ENCODE results near the gene PELI2. TPM values are rescaled to one million over a fixed set of nuclear protein-coding genes. Genes with fewer than 3 reads are reported as not detected.

Gene PELI2
- total and polyA plus RNA-seq, 5 donors = 1.4 to 6.8 (median 4.6) TPM

DNA sequence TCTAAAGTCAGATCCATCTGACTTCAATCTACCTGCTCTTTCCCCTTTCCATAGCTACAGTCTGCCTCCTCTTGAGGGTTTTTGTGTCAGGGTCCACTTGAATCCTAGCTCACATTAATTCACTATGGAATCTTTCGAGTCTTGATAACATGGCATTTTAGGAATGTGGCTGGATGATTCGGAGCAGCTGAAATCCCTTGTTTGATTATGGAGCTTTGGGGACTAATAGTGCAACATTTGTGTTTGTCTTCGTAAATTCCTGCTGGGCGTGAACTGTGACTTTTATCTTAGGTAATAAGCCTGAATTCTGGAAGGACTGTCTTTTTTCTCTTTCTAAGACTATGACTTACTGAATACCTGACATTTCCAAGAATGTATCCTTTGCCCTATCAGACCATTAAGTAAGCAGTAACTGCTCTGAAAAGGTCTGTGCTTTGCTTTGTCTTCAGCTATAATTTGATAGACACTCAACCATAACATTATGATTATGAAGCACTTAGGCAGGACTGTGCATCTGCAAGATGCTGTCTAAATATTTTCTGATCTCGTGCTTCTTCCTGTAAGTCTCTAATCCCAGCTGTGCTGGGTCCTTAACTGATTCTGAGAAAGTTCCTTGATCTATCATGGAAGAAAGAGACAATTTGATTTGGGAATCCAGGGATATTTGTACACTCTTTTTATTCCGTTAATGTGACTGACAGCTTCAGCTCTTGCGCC lies 19.0 kb upstream of the PELI2 start:
- ATAC-seq (no peak), DNase-seq (no peak)
- Histone ChIP-seq H3K9me3 (ENCODE audit: control insufficient read depth, low read length) (no peaks in the 10 kb centered on the region), H3K27ac (ENCODE audit: low read length) (no peak overlapping the region), H3K27me3 (ENCODE audit: control insufficient read depth, insufficient read depth) (no peaks in the 10 kb centered on the region), H3K4me3 (ENCODE audit: low read length) (no peak overlapping the region), H3K4me1 (ENCODE audit: control insufficient read depth, insufficient read depth, low read length) (no peaks in the 10 kb centered on the region)
- 62% methylated on average over 7 of the region's 7 CpGs for WGBS
- intact Hi-C loops (cut with DNase I) = no loop called here

DNA sequence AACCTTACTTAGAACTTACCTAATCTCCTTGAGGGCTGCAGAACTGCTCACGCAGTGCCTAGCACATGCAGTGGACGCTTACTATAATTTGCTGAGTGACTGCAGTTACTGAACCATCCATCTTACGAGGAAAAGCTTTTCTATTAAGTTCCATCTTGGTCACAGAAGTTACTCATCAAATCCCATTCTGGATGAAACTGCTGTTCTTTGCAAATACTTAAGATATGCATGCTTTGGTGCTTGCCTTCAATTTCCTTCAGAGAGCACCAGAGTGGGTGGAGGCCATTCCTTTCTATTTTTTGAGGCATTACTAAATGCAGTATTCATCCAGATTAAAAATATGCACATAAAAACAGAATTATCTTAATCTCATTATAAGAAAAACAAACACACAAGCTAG lies 17.7 kb upstream of the PELI2 start:
- no peak overlapping the region for H3K4me3 ChIP-seq (ENCODE audit: low read length)
- H3K27me3 ChIP-seq (ENCODE audit: control insufficient read depth, insufficient read depth) = no peaks in the 10 kb centered on the region
- H3K9me3 ChIP-seq (ENCODE audit: control insufficient read depth, low read length) = no peaks in the 10 kb centered on the region
- intact Hi-C loops (cut with DNase I) = no loop called here
- no peak for ATAC-seq
- H3K27ac ChIP-seq (ENCODE audit: low read length) = no peak overlapping the region
- DNase-seq = no peak
- H3K4me1 ChIP-seq (ENCODE audit: control insufficient read depth, insufficient read depth, low read length) = no peaks in the 10 kb centered on the region
- 61% methylated on average over 3 of the region's 3 CpGs for WGBS

DNA sequence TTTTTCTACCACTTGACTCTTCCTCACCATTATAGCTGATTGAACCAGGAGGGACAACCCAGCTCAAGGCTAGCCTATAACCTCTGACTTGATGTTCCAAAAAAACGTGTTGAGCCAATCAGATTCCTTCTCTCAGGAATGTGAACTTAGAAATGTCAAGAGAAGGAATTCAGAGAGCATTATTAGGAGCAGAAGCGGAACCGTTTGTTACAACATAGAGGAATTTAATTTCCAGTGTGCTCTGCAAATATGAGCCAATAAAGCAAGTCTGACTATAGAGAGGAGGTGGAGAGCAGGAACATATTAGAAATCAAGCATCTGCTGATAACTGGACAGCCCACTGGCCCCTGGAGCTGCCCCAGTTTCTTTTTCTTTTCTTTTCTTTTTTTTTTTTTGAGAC lies 15.3 kb upstream of the PELI2 start:
- Histone ChIP-seq H3K9me3 (ENCODE audit: control insufficient read depth, low read length) (no peaks in the 10 kb centered on the region), H3K4me1 (ENCODE audit: control insufficient read depth, insufficient read depth, low read length) (no peaks in the 10 kb centered on the region), H3K4me3 (ENCODE audit: low read length) (no peak overlapping the region), H3K27me3 (ENCODE audit: control insufficient read depth, insufficient read depth) (no peaks in the 10 kb centered on the region), H3K27ac (ENCODE audit: low read length) (no peak overlapping the region)
- 60% methylated on average over 3 of the region's 3 CpGs for WGBS
- intact Hi-C loops (cut with DNase I) = no loop called here
- DNase-seq (no peak), ATAC-seq (no peak)

DNA sequence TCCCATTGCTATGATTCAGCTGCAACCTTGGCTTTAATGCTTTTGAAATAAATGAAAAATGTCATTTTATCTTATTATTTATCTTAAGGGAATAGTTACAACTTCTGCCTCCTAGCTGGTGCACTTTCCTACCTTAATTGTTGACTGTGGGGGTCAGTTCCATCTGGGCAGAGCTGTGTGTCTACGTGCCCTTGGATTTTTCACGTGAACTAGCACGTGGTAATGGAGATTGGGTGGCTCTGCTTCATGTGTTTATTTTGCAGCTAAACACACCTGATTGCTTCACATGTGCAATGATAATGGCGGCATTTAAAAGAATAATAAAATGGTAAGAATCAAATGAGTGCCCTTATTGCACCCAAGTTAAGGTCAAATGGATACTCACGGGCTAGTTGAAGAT lies 10.6 kb upstream of the PELI2 start:
- ATAC-seq (no peak), DNase-seq (no peak)
- 83% methylated on average over 5 of the region's 5 CpGs for WGBS
- intact Hi-C loops (cut with DNase I) = no loop called here
- H3K9me3 ChIP-seq (ENCODE audit: control insufficient read depth, low read length) = no peaks in the 10 kb centered on the region
- no peak overlapping the region for H3K27ac ChIP-seq (ENCODE audit: low read length)
- no peak overlapping the region for H3K4me3 ChIP-seq (ENCODE audit: low read length)
- no peaks in the 10 kb centered on the region for H3K4me1 ChIP-seq (ENCODE audit: control insufficient read depth, insufficient read depth, low read length)
- H3K27me3 ChIP-seq (ENCODE audit: control insufficient read depth, insufficient read depth) = no peaks in the 10 kb centered on the region

DNA sequence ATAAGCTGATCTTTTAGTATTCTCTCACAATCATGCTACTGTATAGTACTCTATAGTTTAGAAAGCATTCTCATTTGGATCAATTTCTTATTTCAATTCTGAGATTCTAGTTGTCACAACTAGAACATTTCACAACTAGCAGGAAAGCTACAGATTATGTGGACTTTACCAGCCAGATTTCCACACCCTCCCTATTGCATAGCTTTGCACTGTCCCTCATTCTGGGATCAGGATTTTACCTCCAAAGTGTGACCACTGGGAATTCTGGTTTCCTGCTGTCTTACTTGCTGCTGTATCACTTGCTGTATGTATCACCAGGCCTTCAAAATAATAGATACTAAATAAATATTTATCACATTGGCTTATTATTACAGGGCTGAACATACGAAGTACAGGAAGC lies 10.2 kb upstream of the PELI2 start:
- Histone ChIP-seq H3K4me3 (ENCODE audit: low read length) (no peak overlapping the region), H3K27ac (ENCODE audit: low read length) (no peak overlapping the region), H3K27me3 (ENCODE audit: control insufficient read depth, insufficient read depth) (no peaks in the 10 kb centered on the region), H3K9me3 (ENCODE audit: control insufficient read depth, low read length) (no peaks in the 10 kb centered on the region), H3K4me1 (ENCODE audit: control insufficient read depth, insufficient read depth, low read length) (no peaks in the 10 kb centered on the region)
- DNase-seq (no peak), ATAC-seq (no peak)
- intact Hi-C loops (cut with DNase I) = no loop called here
- WGBS = 81% methylated on average over 1 of the region's 1 CpG

DNA sequence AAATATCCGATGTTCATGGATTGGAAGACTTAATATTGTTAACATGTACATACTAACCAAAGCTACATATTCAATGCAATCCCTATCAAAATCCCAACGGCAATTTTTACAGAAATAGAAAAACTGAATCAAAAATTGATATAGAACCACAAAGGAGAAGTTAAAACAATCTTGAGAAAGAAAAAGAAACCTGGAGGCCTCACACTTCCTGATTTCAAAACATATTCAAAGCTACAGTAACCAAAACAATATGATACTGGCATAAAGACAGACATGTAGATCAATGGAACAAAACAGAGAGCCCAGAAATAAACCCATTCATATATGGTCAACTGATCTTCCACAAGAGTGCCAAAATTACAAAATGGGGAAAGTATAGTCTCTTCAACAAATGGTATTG lies 5.4 kb upstream of the PELI2 start:
- WGBS = 81% methylated on average over 2 of the region's 2 CpGs
- Histone ChIP-seq H3K27me3 (ENCODE audit: control insufficient read depth, insufficient read depth) (no peaks in the 10 kb centered on the region), H3K4me1 (ENCODE audit: control insufficient read depth, insufficient read depth, low read length) (no peaks in the 10 kb centered on the region), H3K27ac (ENCODE audit: low read length) (no peak overlapping the region), H3K4me3 (ENCODE audit: low read length) (no peak overlapping the region), H3K9me3 (ENCODE audit: control insufficient read depth, low read length) (no peaks in the 10 kb centered on the region)
- DNase-seq (no peak), ATAC-seq (no peak)
- intact Hi-C loops (cut with DNase I) = no loop called here

DNA sequence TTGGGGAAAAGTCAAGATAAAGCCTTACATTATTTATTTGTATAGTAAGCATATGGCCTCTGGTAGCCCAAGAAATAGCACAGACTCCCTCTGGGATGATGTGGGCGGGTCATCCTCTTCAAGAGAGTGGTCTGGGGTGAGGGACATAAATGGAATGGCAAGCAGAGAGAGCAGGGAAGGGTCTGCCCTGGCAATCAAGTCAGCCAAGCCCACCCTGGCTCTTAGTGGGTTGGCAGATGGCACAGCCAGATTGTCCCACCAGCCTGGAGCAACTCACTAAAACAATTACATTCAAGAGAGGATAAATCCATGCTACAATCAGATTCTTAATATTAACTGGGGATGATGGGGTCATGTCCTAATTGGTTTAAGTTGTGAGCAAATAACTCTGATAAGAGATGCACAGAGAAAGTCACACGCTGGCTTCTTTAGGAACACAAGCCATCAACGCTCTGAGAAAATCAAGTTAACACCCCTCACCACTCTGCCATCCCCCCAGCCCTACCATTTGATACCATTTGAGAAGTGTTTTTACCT lies 2.8 kb upstream of the PELI2 start:
- DNase-seq (no peak), ATAC-seq (no peak)
- Histone ChIP-seq H3K9me3 (ENCODE audit: control insufficient read depth, low read length) (no peaks in the 10 kb centered on the region), H3K4me3 (ENCODE audit: low read length) (no peak overlapping the region), H3K27ac (ENCODE audit: low read length) (no peak overlapping the region), H3K27me3 (ENCODE audit: control insufficient read depth, insufficient read depth) (no peaks in the 10 kb centered on the region), H3K4me1 (ENCODE audit: control insufficient read depth, insufficient read depth, low read length) (no peaks in the 10 kb centered on the region)
- 79% methylated on average over 3 of the region's 3 CpGs for WGBS
- intact Hi-C loops (cut with DNase I) = no loop called here

DNA sequence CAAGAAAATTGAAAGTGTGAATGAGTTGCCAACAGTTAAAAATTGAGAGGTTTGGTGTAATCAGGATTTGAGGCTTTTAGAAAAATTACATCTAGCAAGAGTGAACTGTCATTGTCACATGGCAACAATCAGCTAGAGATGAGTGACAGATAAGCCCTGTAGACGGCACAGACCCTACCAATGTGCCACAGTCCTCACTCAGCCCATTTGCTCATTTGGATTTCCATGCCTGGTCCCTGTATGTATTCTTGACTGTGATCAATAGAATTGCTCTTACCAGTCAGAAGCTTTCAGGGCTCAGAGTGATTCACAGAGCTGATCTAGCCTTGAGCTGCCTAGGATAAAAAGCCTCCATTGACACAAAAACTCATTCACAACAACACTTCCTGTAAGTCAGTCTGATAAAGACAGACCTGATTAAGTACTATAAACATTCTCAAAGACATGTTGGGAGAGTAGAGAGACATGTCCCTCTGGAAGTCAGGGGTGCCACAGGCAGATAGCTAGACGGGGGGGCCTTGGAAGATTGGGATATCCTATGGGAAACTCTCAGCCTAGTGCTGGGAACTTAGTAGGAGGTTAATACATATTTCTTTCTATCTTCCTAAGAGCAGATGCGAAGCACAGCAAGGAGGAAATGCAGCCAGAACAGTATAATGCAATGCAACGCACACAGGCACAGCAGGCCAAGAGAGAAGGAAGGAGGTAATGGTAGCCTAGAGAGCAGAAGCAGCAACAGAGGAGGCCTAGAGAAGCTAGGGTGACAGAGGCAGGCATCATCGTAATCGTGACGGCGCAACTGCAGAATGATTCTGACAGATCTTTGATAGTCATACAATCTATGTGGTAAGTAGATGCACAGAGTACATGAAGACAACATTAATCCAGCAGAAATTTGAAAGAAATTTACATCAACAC lies 2.0 kb upstream of the PELI2 start:
- Histone ChIP-seq H3K4me3 (ENCODE audit: low read length) (no peak overlapping the region), H3K9me3 (ENCODE audit: control insufficient read depth, low read length) (no peaks in the 10 kb centered on the region), H3K27ac (ENCODE audit: low read length) (no peak overlapping the region), H3K27me3 (ENCODE audit: control insufficient read depth, insufficient read depth) (no peaks in the 10 kb centered on the region), H3K4me1 (ENCODE audit: control insufficient read depth, insufficient read depth, low read length) (no peaks in the 10 kb centered on the region)
- DNase-seq = no peak
- ATAC-seq = no peak
- intact Hi-C loops (cut with DNase I) = no loop called here
- WGBS = 67% methylated on average over 8 of the region's 8 CpGs

DNA sequence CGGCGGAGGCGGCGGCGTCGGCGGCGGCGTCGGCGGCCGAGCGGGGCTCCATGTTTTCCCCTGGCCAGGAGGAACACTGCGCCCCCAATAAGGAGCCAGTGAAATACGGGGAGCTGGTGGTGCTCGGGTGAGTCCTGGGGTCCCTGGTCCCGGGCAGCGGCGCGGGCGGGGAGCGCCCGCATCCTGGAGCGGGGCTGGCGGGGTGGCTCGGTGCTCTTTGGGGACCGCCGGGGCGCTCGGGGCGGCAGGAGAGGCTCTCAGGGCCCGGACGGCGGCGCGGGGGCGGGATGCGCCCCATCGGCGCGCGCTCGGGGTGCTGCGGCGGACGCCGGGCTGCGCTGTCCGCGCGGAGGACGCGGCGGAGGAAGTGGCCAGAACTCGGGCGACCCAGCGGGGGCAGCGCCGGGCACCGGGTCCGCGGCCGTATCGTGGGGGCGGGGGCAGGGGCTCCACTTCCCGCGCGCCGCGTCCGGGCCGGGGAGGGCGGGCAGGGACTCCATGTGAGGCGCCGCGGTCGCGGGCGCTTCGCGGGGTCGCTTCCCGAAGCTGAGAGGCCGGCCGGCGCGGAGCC lies 485 bp downstream of the PELI2 start:
- intact Hi-C loops (cut with DNase I) = no loop called here
- Histone ChIP-seq H3K4me3 (ENCODE audit: low read length) (peak overlapping the region; percentile 97), H3K27ac (ENCODE audit: low read length) (peak overlapping the region; percentile 76), H3K4me1 (ENCODE audit: control insufficient read depth, insufficient read depth, low read length) (no peaks in the 10 kb centered on the region), H3K9me3 (ENCODE audit: control insufficient read depth, low read length) (no peaks in the 10 kb centered on the region), H3K27me3 (ENCODE audit: control insufficient read depth, insufficient read depth) (no peaks in the 10 kb centered on the region)
- peak; percentile 47 to 79 (median 76) for DNase-seq
- under 1% methylated on average over 86 of the region's 87 CpGs for WGBS
- ATAC-seq = peak; percentile 42 to 49

DNA sequence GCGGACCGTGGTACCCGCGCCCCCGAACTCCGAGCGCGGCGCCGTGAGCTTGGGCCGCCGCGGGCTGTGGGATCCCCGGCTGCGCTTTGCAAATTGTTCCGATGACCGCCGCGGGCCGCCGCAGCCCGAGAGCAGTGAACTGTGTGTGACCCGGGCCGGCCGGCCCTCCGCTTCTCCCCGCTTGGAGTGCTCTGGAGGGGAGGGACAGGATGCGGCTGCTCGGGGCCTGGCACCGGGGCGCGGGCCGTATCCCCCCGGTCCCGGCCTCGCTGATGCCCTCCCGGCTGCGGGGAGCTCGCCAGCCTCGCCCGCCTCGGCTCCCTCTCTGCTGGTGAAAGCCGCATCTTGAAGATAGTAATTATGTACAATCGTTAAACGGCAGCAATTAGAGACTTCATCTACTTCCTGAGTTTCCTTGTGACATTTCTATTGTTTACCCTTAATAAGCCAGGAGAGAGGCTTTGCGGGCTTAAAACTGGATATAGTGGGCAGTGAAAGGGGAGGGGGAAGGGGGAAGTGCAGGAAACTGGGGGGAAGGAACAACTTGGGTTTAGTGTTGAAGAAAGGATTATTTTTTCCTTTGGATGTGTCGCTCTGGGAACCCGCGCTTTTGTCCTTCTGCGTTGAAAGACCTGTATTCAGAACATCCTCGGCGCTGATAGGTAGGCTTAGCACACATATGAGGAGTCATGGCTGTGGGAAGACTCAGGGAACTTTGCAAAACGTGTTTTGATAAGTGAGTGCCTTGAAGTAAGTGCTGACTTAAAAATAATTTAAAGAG lies 1.2 kb downstream of the PELI2 start:
- no peaks in the 10 kb centered on the region for H3K4me1 ChIP-seq (ENCODE audit: control insufficient read depth, insufficient read depth, low read length)
- H3K9me3 ChIP-seq (ENCODE audit: control insufficient read depth, low read length) = no peaks in the 10 kb centered on the region
- H3K27me3 ChIP-seq (ENCODE audit: control insufficient read depth, insufficient read depth) = no peaks in the 10 kb centered on the region
- ATAC-seq (peak; percentile 81 to 83), DNase-seq (peak; percentile 58 to 81 (median 80))
- H3K4me3 ChIP-seq (ENCODE audit: low read length) = peak overlapping the region; percentile 97
- intact Hi-C loops (cut with DNase I) = no loop called here
- 3% methylated on average over 53 of the region's 53 CpGs for WGBS
- peak overlapping the region; percentile 2 for H3K27ac ChIP-seq (ENCODE audit: low read length)

Measured in right cardiac atrium (tissue), 5 donors.